ENCODE data around the gene DTNA. TPM values are rescaled to one million over a fixed set of nuclear protein-coding genes. Genes with fewer than 3 reads are reported as not detected.
"Not testable (repeated sequence)": the region's sequence is repeated elsewhere in the genome, so short reads cannot be mapped to it uniquely, and the experiment has no call there.

DTNA gene
- total RNA-seq, 3 donors from 2014 or later (not counting 1 experiment from before 2014, with no cell fraction given) = 0.33 TPM; not detected in 2

- Histone ChIP-seq H3K4me1 (ENCODE audit: control insufficient read depth, insufficient read depth, low read length) (no peaks in the 10 kb centered on the region), H3K9me3 (ENCODE audit: control insufficient read depth, insufficient read depth, low read length) (no peaks in the 10 kb centered on the region), H3K36me3 (ENCODE audit: control insufficient read depth, insufficient read depth, low read length) (no peaks in the 10 kb centered on the region), H3K27me3 (ENCODE audit: control insufficient read depth, insufficient read depth, low read length) (no peaks in the 10 kb centered on the region), H3K4me3 (ENCODE audit: low read length) (no peak overlapping the region), H3K27ac (ENCODE audit: low read length) (no peak overlapping the region)
- 96% methylated on average over 3 of the region's 4 CpGs for WGBS (ENCODE audit: insufficient coverage)
- no peak for ATAC-seq
- intact Hi-C loops (cut with micrococcal nuclease) = no loop called here
- H3K36me3 Mint-ChIP-seq = no peaks in the 10 kb centered on the region
- TF ChIP-seq, protein P1, sequence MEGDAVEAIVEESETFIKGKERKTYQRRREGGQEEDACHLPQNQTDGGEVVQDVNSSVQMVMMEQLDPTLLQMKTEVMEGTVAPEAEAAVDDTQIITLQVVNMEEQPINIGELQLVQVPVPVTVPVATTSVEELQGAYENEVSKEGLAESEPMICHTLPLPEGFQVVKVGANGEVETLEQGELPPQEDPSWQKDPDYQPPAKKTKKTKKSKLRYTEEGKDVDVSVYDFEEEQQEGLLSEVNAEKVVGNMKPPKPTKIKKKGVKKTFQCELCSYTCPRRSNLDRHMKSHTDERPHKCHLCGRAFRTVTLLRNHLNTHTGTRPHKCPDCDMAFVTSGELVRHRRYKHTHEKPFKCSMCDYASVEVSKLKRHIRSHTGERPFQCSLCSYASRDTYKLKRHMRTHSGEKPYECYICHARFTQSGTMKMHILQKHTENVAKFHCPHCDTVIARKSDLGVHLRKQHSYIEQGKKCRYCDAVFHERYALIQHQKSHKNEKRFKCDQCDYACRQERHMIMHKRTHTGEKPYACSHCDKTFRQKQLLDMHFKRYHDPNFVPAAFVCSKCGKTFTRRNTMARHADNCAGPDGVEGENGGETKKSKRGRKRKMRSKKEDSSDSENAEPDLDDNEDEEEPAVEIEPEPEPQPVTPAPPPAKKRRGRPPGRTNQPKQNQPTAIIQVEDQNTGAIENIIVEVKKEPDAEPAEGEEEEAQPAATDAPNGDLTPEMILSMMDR (IDR thresholded peaks at IDR 0.05) = no peak
- no peak overlapping the region for H3K4me3 Mint-ChIP-seq
- no peaks in the 10 kb centered on the region for H3K9me3 Mint-ChIP-seq
- H3K27me3 Mint-ChIP-seq (ENCODE audit: low read depth in 2 of 2) = no peaks in the 10 kb centered on the region
- H3K27ac Mint-ChIP-seq = no peak overlapping the region
- H3K4me1 Mint-ChIP-seq = no peaks in the 10 kb centered on the region
- no peak for DNase-seq
Measured at GRCh38 chr18:34913837-34914661, 204.0 kb downstream of the DTNA start.

- intact Hi-C loops (cut with micrococcal nuclease) = no loop called here
- H3K36me3 ChIP-seq (ENCODE audit: control insufficient read depth, insufficient read depth, low read length) = no peaks in the 10 kb centered on the region
- Mint-ChIP-seq H3K27ac (no peak overlapping the region), H3K36me3 (no peaks in the 10 kb centered on the region), H3K4me3 (no peak overlapping the region), H3K27me3 (ENCODE audit: low read depth in 2 of 2) (no peaks in the 10 kb centered on the region), H3K9me3 (no peaks in the 10 kb centered on the region), H3K4me1 (no peaks in the 10 kb centered on the region)
- no peak overlapping the region for H3K27ac ChIP-seq (ENCODE audit: low read length)
- H3K9me3 ChIP-seq (ENCODE audit: control insufficient read depth, insufficient read depth, low read length) = no peaks in the 10 kb centered on the region
- no peaks in the 10 kb centered on the region for H3K27me3 ChIP-seq (ENCODE audit: control insufficient read depth, insufficient read depth, low read length)
- ATAC-seq (no peak), DNase-seq (no peak)
- 92% methylated on average over 3 of the region's 3 CpGs for WGBS (ENCODE audit: insufficient coverage)
- TF ChIP-seq, protein P1 (IDR thresholded peaks at IDR 0.05) = no peak
- no peak overlapping the region for H3K4me3 ChIP-seq (ENCODE audit: low read length)
- no peaks in the 10 kb centered on the region for H3K4me1 ChIP-seq (ENCODE audit: control insufficient read depth, insufficient read depth, low read length)
Measured at GRCh38 chr18:34915046-34915445, 204.9 kb downstream of the DTNA start.

DNA sequence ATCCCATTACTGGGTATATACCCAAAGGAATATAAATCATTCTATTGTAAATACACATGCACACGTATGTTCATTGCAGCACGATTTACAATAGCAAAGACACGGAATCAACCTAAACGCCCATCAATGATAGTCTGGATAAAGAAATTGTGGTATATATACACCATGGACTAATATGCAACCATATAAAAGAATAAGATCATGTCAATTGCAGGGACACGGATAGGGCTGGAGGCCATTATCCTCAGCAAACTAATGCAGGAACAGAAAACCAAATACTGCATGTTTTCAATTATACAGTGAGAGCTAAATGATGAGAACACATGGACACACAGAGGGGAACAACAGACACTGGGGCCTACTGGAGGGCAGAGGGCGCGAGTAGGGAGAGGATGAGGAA, 206.4 kb downstream of the DTNA start:
- H3K36me3 ChIP-seq (ENCODE audit: control insufficient read depth, insufficient read depth, low read length); H3K9me3 Mint-ChIP-seq; H3K4me1 Mint-ChIP-seq; H3K27me3 Mint-ChIP-seq (ENCODE audit: low read depth in 2 of 2); H3K9me3 ChIP-seq (ENCODE audit: control insufficient read depth, insufficient read depth, low read length); H3K4me3 ChIP-seq (ENCODE audit: low read length); H3K27ac ChIP-seq (ENCODE audit: low read length); ATAC-seq; H3K4me1 ChIP-seq (ENCODE audit: control insufficient read depth, insufficient read depth, low read length); H3K27ac Mint-ChIP-seq; H3K36me3 Mint-ChIP-seq; H3K27me3 ChIP-seq (ENCODE audit: control insufficient read depth, insufficient read depth, low read length); H3K4me3 Mint-ChIP-seq; DNase-seq; intact Hi-C loops (cut with micrococcal nuclease): not testable (repeated sequence)
- 100% methylated on average over 2 of the region's 7 CpGs for WGBS (ENCODE audit: insufficient coverage)

- Histone ChIP-seq H3K36me3 (ENCODE audit: control insufficient read depth, insufficient read depth, low read length) (no peaks in the 10 kb centered on the region), H3K4me1 (ENCODE audit: control insufficient read depth, insufficient read depth, low read length) (no peaks in the 10 kb centered on the region), H3K27me3 (ENCODE audit: control insufficient read depth, insufficient read depth, low read length) (no peaks in the 10 kb centered on the region), H3K4me3 (ENCODE audit: low read length) (no peak overlapping the region), H3K9me3 (ENCODE audit: control insufficient read depth, insufficient read depth, low read length) (no peaks in the 10 kb centered on the region), H3K27ac (ENCODE audit: low read length) (no peak overlapping the region)
- H3K9me3 Mint-ChIP-seq = no peaks in the 10 kb centered on the region
- H3K27ac Mint-ChIP-seq = no peak overlapping the region
- H3K4me1 Mint-ChIP-seq = no peaks in the 10 kb centered on the region
- TF ChIP-seq, protein P1 (IDR thresholded peaks at IDR 0.05) = no peak
- H3K36me3 Mint-ChIP-seq = no peaks in the 10 kb centered on the region
- DNase-seq (no peak), ATAC-seq (no peak)
- no peak overlapping the region for H3K4me3 Mint-ChIP-seq
- intact Hi-C loops (cut with micrococcal nuclease) = no loop called here
- peaks cover 9 to 13% of the 10 kb centered on the region in 2 donors for H3K27me3 Mint-ChIP-seq (ENCODE audit: low read depth in 2 of 2)
- 84% methylated on average over 3 of the region's 5 CpGs for WGBS (ENCODE audit: insufficient coverage)
Measured at GRCh38 chr18:34918856-34919255, 208.8 kb downstream of the DTNA start.

Measured in natural killer cell (primary cell).